Breast epithelium (tissue), 3 donors: ENCODE data around the gene MTOR.

Experiments used
- CTCF ChIP-seq, 3 donors: fragments of 450-650 bp; IDR thresholded peaks; one replicate each; pipeline ENCODE4 v1.5.1; 2016 to 2017; ENCODE audit warnings: antibody characterized with exemption in 3 of 3, mild to moderate bottlenecking in 3 of 3, moderate library complexity in 3 of 3
- POLR2A ChIP-seq: fragments of 450-650 bp; IDR thresholded peaks from one replicate; pipeline ENCODE4 v1.6.1; 2016; ENCODE audit warnings: antibody characterized with exemption, mild to moderate bottlenecking, moderate library complexity

GRCh38 chr1:11143401-11143800 lies 119.0 kb downstream of the MTOR start:
- TF ChIP-seq CTCF (IDR thresholded peaks at IDR 0.05) (no peak), POLR2A (no peak)
